Measurements from ENCODE around the gene MAF. TPM values are rescaled to one million over a fixed set of nuclear protein-coding genes. Genes with fewer than 3 reads are reported as not detected.

MAF gene
- total and polyA plus RNA-seq, 10 donors: 8.8 to 107 (median 60.6) TPM

- Histone ChIP-seq H3K27ac (peak overlapping the region; percentile 28 to 94 (median 82)), H3K27me3 (replicated peaks in 1 of 7) (peaks cover 0 to 64% (median 6%) of the 10 kb centered on the region in 7 donors), H3K36me3 (no peaks in the 10 kb centered on the region), H3K4me1 (peaks cover 12 to 87% (median 45%) of the 10 kb centered on the region in 6 donors), H3K9me3 (no peaks in the 10 kb centered on the region), H3K4me3 (peak overlapping the region; percentile 49 to 91 (median 56))
- TF ChIP-seq POLR2AphosphoS5 (IDR thresholded peaks at IDR 0.05): peak; percentile 58 to 80 (median 76)
- TF ChIP-seq POLR2A (IDR thresholded peaks at IDR 0.05): no peak
- TF ChIP-seq CTCF (IDR thresholded peaks at IDR 0.05 in 8 of 11, conservative IDR thresholded peaks at IDR 0.05 in 3 of 11): peak in 2 of 11 experiments; percentile 22 to 28
- WGBS, 5 donors: 1 to 5% (median 1%) methylated on average over 33 to 51 of the region's 51 CpGs
- intact Hi-C loops (cut with DNase I; ENCODE audit: low total_unique reads): no loop called here
- peak; percentile 82 for DNase-seq
These were observed 2.0 kb downstream of the MAF start for GRCh38 chr16:79598348-79599181.

- H3K4me3 ChIP-seq: peak overlapping the region; percentile 39 to 91 (median 56)
- no peaks in the 10 kb centered on the region for H3K36me3 ChIP-seq
- WGBS, 5 donors: 32 to 55% (median 47%) methylated on average over 3 of the region's 3 CpGs
- no peaks in the 10 kb centered on the region for H3K9me3 ChIP-seq
- intact Hi-C loops (cut with DNase I; ENCODE audit: low total_unique reads): no loop called here
- TF ChIP-seq CTCF (IDR thresholded peaks at IDR 0.05 in 8 of 11, conservative IDR thresholded peaks at IDR 0.05 in 3 of 11): no peak
- TF ChIP-seq POLR2AphosphoS5 (IDR thresholded peaks at IDR 0.05): no peak
- peaks cover 12 to 87% (median 47%) of the 10 kb centered on the region in 6 donors for H3K4me1 ChIP-seq
- DNase-seq: no peak
- peaks cover 0 to 58% (median 6%) of the 10 kb centered on the region in 7 donors for H3K27me3 ChIP-seq (replicated peaks in 1 of 7)
- peak overlapping the region; percentile 29 to 94 (median 82) for H3K27ac ChIP-seq
These were observed 2.5 kb downstream of the MAF start for GRCh38 chr16:79598063-79598347.

- Histone ChIP-seq H3K27ac (peak overlapping the region; percentile 45 to 94 (median 82)), H3K36me3 (no peaks in the 10 kb centered on the region)
- no peak for DNase-seq
These were observed 3.1 kb downstream of the MAF start for GRCh38 chr16:79597277-79598062.

More at GRCh38 chr16:79597277-79598062, 3.1 kb downstream of the MAF start:
- H3K4me1 ChIP-seq: peaks cover 9 to 82% (median 46%) of the 10 kb centered on the region in 6 donors
- H3K27me3 ChIP-seq (replicated peaks in 1 of 7): peaks cover 0 to 53% (median 6%) of the 10 kb centered on the region in 7 donors
- TF ChIP-seq POLR2AphosphoS5 (IDR thresholded peaks at IDR 0.05): no peak
- TF ChIP-seq POLR2A (IDR thresholded peaks at IDR 0.05): no peak
- TF ChIP-seq CTCF (IDR thresholded peaks at IDR 0.05 in 8 of 11, conservative IDR thresholded peaks at IDR 0.05 in 3 of 11): no peak
- H3K9me3 ChIP-seq: no peaks in the 10 kb centered on the region
- H3K4me3 ChIP-seq: peak overlapping the region; percentile 39 to 91 (median 56)
- intact Hi-C loops (cut with DNase I; ENCODE audit: low total_unique reads): no loop called here
- 52 to 65% (median 56%) methylated on average over 5 of the region's 5 CpGs for WGBS, 5 donors
